ENCODE measurements around the gene VPS54.
A peak's percentile ranks its signal among the peaks of the same experiment; 100 is the strongest.

The VPS54 gene

DNA sequence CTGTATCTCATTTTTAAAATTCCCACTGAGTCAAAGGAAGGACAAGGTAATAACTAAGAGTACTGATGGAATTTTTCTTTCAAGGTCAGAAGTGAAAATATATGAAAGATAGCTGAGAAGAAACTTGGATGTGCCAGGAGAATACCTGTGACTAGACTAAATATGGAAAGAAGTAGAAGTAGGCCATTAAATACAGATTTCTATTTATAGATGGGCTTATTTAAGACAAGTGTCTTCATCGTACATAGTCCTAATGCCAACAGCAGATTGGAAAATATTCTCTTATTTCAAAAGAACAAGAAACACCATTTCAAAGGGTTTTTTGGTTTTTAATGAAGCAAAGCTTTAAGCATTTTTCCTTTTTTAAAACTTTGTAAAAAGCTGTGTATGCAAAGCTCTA lies 155.5 kb downstream of the VPS54 start:
- TF ChIP-seq POLR2AphosphoS5 (IDR thresholded peaks at IDR 0.05; ENCODE audit: low read depth, low read length) (no peak), PAX5 (IDR thresholded peaks at IDR 0.05; ENCODE audit: insufficient read depth, low read length, severe bottlenecking) (no peak), SPI1 (IDR thresholded peaks at IDR 0.05; ENCODE audit: low read depth, low read length) (no peak), POU2F2 (IDR thresholded peaks at IDR 0.05; ENCODE audit: low read depth, low read length) (no peak), POLR2A (IDR thresholded peaks at IDR 0.05; ENCODE audit: low read depth, low read length) (no peak)
- FAIRE-seq (no peak), DNase-seq (ENCODE audit: insufficient read length, low spot score) (no peak)

DNA sequence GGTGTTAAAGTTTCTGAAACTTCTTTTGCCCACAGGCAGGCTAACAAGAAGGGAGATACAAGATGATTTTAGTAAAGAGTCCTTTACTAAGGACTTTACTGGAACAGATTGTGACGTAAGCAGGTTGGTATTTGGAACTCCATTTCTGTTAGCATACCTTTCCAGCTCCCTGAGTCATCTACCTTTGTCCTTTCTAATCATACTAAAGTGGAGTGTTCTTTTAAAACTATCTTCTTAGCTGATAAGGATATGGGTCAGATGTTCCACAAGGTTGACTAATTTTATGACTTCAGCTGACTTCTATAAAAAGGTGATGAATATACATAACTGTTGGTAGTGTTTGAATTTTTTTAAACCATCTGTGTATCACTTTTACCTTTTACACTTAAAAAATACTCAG lies 156.4 kb downstream of the VPS54 start:
- FAIRE-seq (peak; percentile 38), DNase-seq (ENCODE audit: insufficient read length, low spot score) (no peak)
- TF ChIP-seq PAX5 (IDR thresholded peaks at IDR 0.05; ENCODE audit: insufficient read depth, low read length, severe bottlenecking), result no peak
- no peak for TF ChIP-seq POU2F2 (IDR thresholded peaks at IDR 0.05; ENCODE audit: low read depth, low read length)
- no peak for TF ChIP-seq POLR2AphosphoS5 (IDR thresholded peaks at IDR 0.05; ENCODE audit: low read depth, low read length)
- no peak for TF ChIP-seq SPI1 (IDR thresholded peaks at IDR 0.05; ENCODE audit: low read depth, low read length)
- no peak for TF ChIP-seq TAF1 (IDR thresholded peaks at IDR 0.05; ENCODE audit: low read depth, low read length)

DNA sequence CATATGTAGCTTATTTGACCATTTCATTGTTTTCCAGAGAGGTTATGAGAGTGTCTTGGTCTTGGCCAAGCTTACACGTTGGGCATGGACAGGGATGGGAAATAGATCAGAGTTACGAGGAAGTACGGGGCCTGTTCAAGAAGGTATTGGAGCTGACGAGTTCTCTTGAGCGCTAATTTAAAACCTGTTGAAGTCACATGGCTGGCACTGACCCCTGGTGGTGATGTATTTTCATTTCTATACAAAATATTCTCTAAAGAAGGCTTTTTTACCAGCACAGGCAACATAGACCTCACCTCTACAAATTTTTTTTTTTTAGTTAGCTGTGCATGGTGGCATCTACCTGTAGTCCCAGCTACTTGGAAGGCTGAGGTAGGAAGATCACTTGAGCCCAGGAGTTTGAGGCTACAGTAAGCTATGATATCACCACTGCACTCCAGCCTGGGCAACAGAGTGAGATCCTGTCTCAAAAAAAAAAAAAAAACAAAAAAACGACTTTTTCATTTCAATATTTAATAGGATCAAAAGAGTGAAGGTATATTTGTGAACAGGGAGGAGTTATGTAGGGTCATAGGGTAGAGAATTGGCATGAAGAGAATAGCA lies 157.9 kb downstream of the VPS54 start:
- FAIRE-seq, result peak; percentile 75
- TF ChIP-seq SPI1 (IDR thresholded peaks at IDR 0.05; ENCODE audit: low read depth, low read length) (no peak), PAX5 (IDR thresholded peaks at IDR 0.05; ENCODE audit: insufficient read depth, low read length, severe bottlenecking) (no peak), TAF1 (IDR thresholded peaks at IDR 0.05; ENCODE audit: low read depth, low read length) (no peak), POU2F2 (IDR thresholded peaks at IDR 0.05; ENCODE audit: low read depth, low read length) (no peak), POLR2AphosphoS5 (IDR thresholded peaks at IDR 0.05; ENCODE audit: low read depth, low read length) (no peak), POLR2A (IDR thresholded peaks at IDR 0.05; ENCODE audit: low read depth, low read length) (no peak)

DNA sequence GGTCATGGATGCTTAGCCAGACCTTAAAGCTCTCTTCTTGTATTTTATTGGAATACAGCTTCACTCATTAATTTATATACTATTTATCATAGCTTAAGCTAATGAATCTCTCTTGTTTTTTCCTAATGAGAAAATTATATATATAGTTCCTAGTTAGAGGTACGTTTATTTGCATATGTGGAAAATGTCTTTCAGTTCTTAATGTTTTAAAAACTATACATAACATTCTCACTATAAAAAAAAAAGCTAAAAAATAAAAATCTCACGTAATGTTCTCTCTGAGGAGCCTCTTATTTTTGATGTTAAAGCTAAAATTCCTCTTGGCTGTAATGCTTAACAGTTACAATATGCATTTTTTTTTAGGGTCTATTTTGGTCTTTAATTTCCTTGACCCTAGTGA lies 160.9 kb downstream of the VPS54 start:
- FAIRE-seq, result no peak
- TF ChIP-seq PAX5 (IDR thresholded peaks at IDR 0.05; ENCODE audit: insufficient read depth, low read length, severe bottlenecking) (no peak), SPI1 (IDR thresholded peaks at IDR 0.05; ENCODE audit: low read depth, low read length) (no peak), POLR2A (IDR thresholded peaks at IDR 0.05; ENCODE audit: low read depth, low read length) (no peak), POU2F2 (IDR thresholded peaks at IDR 0.05; ENCODE audit: low read depth, low read length) (no peak), TAF1 (IDR thresholded peaks at IDR 0.05; ENCODE audit: low read depth, low read length) (no peak), POLR2AphosphoS5 (IDR thresholded peaks at IDR 0.05; ENCODE audit: low read depth, low read length) (no peak)
- no peak for DNase-seq (ENCODE audit: insufficient read length, low spot score)

More for the DNA sequence above, 157.9 kb downstream of the VPS54 start:
- DNase-seq (ENCODE audit: insufficient read length, low spot score), result no peak

DNA sequence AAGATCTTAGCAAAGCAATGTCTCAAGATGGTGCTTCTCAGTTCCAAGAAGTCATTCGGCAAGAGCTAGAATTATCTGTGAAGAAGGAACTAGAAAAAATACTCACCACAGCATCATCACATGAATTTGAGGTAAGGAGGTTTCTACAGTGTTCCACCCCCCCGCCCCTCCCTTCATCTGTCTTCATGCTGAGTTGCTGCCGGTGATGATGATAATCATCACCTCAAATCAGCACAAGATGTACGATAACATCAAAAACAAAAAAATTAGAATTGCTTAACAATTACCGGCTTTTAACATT lies 163.0 kb downstream of the VPS54 start:
- TF ChIP-seq POLR2AphosphoS5 (IDR thresholded peaks at IDR 0.05; ENCODE audit: low read depth, low read length) (no peak), POLR2A (IDR thresholded peaks at IDR 0.05; ENCODE audit: low read depth, low read length) (no peak)
- FAIRE-seq (peak; percentile 57), DNase-seq (ENCODE audit: insufficient read length, low spot score) (no peak)

DNA sequence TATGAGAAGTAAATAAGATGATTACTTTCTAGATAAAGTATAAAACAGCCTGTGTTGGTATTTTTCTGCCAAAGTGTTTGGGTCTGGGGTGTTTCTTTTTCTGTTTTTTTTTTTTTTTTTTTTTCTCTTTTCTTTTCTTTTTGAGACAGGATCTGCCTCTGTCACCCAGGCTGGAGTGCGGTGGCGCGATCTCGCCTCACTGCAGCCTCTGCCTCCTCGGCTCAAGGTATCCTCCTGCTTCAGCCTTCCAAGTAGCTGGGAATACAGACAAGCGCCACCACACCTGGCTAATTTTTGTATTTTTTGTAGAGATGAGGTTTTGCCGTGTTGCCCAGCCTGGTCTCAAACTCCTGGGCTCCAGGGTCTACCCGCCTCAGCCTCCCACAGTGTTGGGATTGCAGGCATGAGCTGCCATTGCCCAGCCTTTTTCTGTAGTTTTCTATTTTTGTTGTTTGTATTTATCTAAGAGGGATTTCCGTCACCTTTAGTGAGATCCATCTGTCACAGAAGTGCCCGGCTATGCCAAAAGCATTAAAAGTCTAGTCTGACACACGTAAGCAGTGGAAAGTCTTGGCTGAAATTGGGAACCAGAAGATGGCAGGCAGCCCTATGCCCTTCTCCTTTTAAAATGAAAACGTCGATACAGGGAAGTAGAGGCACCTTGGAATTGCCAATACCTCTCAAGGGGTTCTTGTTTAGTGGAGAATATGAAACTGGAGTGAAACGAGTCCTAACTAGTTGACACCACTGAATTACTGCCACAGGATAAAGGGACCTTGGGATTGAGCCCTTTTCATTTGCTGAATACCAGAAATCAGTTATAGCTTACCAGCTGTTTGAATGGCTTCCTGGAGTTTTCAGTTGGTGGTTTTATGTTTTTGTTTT lies 163.6 kb downstream of the VPS54 start:
- DNase-seq (ENCODE audit: insufficient read length, low spot score), result no peak
- peak; percentile 9 for FAIRE-seq
- TF ChIP-seq TAF1 (IDR thresholded peaks at IDR 0.05; ENCODE audit: low read depth, low read length) (no peak), SPI1 (IDR thresholded peaks at IDR 0.05; ENCODE audit: low read depth, low read length) (no peak), POLR2A (IDR thresholded peaks at IDR 0.05; ENCODE audit: low read depth, low read length) (no peak), POLR2AphosphoS5 (IDR thresholded peaks at IDR 0.05; ENCODE audit: low read depth, low read length) (no peak), POU2F2 (IDR thresholded peaks at IDR 0.05; ENCODE audit: low read depth, low read length) (no peak), PAX5 (IDR thresholded peaks at IDR 0.05; ENCODE audit: insufficient read depth, low read length, severe bottlenecking) (no peak)

DNA sequence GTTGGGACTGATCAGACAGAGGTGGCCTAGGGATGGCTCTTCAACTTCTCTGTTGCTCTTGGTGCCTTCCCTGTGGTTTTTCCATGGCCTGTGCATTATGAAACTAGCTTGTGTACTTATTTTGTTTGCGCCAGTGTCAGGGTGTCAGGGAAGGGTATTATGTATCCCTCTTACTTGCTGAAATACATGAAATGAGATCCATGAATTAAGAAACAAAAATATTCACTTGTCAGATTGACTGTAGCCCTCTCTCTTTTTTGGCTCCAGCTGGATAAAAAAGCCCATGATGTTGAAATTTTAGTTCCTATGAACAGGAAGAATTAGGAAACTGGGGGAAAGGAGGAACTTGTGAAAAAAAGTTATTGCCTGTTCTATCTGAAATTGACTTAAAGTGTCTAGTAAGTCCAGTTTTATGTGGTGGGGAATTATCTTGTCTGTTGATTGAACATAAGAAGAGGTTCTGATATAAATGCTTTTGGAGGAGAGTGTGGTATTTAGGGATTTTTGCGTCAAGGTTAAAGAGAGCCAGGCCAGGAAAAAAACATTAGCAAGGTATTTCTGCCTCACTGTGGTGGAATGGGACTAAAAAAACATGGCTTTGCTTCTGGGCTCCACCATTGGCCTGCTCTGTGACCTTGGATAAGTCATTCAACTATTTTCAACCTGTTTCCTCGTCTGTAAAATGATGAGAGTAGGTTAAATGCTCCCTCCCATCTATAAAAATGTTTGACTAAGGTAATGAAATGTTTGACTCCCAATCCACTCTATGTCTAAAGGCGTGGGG lies 165.5 kb downstream of the VPS54 start:
- TF ChIP-seq TAF1 (IDR thresholded peaks at IDR 0.05; ENCODE audit: low read depth, low read length) (no peak), POLR2A (IDR thresholded peaks at IDR 0.05; ENCODE audit: low read depth, low read length) (no peak), SPI1 (IDR thresholded peaks at IDR 0.05; ENCODE audit: low read depth, low read length) (no peak), POLR2AphosphoS5 (IDR thresholded peaks at IDR 0.05; ENCODE audit: low read depth, low read length) (no peak), PAX5 (IDR thresholded peaks at IDR 0.05; ENCODE audit: insufficient read depth, low read length, severe bottlenecking) (no peak), POU2F2 (IDR thresholded peaks at IDR 0.05; ENCODE audit: low read depth, low read length) (no peak)
- DNase-seq (ENCODE audit: insufficient read length, low spot score), result no peak
- no peak for FAIRE-seq

DNA sequence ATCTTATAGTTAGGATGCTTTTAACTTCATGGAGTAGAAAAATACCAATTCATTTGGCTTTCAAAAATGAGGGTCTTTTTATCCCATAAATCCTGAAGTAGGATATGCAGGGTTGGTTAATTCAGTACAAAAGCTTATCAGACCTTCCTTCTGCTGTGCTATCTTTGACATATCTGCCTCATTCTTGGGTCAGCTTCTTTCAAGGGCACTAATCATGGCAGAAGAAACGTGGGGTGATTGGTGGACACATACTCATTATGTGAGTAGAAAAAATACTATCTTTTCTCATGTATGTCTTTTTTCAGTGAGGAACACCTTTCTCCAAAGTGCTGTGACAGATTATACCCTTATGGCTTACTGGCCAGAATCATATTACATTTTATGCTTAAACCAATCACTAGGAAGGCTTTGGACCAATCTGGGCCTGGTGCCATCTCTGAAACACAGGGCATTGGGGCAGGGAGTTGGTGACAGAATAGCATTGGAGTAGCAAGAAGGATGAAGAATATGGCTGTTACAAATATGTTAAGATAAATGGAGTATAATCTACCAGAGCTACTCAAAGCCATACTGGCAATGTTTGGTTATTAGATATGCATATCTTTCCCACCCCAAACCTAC lies 167.4 kb downstream of the VPS54 start:
- TF ChIP-seq PAX5 (IDR thresholded peaks at IDR 0.05; ENCODE audit: insufficient read depth, low read length, severe bottlenecking), result no peak
- no peak for TF ChIP-seq TAF1 (IDR thresholded peaks at IDR 0.05; ENCODE audit: low read depth, low read length)
- no peak for TF ChIP-seq POLR2AphosphoS5 (IDR thresholded peaks at IDR 0.05; ENCODE audit: low read depth, low read length)
- TF ChIP-seq POLR2A (IDR thresholded peaks at IDR 0.05; ENCODE audit: low read depth, low read length), result no peak
- TF ChIP-seq POU2F2 (IDR thresholded peaks at IDR 0.05; ENCODE audit: low read depth, low read length), result no peak
- TF ChIP-seq SPI1 (IDR thresholded peaks at IDR 0.05; ENCODE audit: low read depth, low read length), result no peak
- FAIRE-seq (no peak), DNase-seq (ENCODE audit: insufficient read length, low spot score) (no peak)

DNA sequence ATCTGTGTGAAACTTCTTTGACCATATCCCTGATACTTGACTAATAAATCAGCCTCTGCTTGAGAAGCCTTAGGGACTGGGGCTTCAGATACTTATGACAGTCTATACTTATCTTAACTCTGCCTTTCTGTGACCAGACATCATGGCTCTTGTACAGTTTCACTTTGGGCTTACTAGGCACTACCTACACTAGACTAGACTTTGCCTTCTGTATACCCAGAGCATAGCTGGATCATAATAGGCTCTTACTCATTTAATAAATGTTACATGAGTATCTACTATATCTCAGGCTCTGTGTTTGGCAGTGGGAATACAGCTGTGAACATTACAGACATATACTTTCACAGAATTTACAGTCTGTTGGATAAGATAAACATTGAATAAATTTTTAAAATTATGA lies 168.6 kb downstream of the VPS54 start:
- no peak for DNase-seq (ENCODE audit: insufficient read length, low spot score)
- TF ChIP-seq POLR2A (IDR thresholded peaks at IDR 0.05; ENCODE audit: low read depth, low read length) (no peak), PAX5 (IDR thresholded peaks at IDR 0.05; ENCODE audit: insufficient read depth, low read length, severe bottlenecking) (no peak), POLR2AphosphoS5 (IDR thresholded peaks at IDR 0.05; ENCODE audit: low read depth, low read length) (no peak), POU2F2 (IDR thresholded peaks at IDR 0.05; ENCODE audit: low read depth, low read length) (no peak), TAF1 (IDR thresholded peaks at IDR 0.05; ENCODE audit: low read depth, low read length) (no peak), SPI1 (IDR thresholded peaks at IDR 0.05; ENCODE audit: low read depth, low read length) (no peak)
- FAIRE-seq, result no peak
